Measurements from ENCODE around the gene RUVBL1.

DNA sequence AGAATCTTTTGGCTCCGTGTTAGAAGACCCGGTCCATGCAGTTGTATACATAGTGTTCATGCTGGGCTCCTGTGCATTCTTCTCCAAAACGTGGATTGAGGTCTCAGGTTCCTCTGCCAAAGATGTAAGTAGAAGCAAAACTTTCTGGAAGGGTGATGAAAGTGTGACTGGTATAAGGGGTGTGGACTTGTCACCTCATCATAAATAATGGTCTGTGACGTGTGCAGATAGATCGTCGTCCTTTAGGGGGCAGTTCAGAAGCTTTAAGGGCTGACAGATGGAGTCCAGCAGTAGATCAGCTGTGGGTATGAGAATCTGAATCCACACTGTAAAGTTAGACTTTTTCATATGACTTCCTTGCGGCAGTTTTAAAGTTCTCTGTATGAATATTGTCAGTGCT lies 56.1 kb downstream of the RUVBL1 start:
- TF ChIP-seq, protein P1, sequence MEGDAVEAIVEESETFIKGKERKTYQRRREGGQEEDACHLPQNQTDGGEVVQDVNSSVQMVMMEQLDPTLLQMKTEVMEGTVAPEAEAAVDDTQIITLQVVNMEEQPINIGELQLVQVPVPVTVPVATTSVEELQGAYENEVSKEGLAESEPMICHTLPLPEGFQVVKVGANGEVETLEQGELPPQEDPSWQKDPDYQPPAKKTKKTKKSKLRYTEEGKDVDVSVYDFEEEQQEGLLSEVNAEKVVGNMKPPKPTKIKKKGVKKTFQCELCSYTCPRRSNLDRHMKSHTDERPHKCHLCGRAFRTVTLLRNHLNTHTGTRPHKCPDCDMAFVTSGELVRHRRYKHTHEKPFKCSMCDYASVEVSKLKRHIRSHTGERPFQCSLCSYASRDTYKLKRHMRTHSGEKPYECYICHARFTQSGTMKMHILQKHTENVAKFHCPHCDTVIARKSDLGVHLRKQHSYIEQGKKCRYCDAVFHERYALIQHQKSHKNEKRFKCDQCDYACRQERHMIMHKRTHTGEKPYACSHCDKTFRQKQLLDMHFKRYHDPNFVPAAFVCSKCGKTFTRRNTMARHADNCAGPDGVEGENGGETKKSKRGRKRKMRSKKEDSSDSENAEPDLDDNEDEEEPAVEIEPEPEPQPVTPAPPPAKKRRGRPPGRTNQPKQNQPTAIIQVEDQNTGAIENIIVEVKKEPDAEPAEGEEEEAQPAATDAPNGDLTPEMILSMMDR (IDR thresholded peaks at IDR 0.05) = no peak
- no peak for TF ChIP-seq POLR2A (IDR thresholded peaks at IDR 0.05)

Measured in uterus (tissue), 2 donors.